HG02885 (cell line): ENCODE results near the gene SYNGR3.
A peak's percentile ranks its signal among the peaks of the same experiment; 100 is the strongest.
"Not testable (repeated sequence)": the region's sequence is repeated elsewhere in the genome, so short reads cannot be mapped to it uniquely, and the experiment has no call there.

Source experiments
- ATAC-seq: cut with Tn5 transposase; IDR thresholded peaks from one replicate; pipeline ENCODE4 v1.9.1; 2021; ENCODE audit warnings: mild to moderate bottlenecking; ENCODE audit not compliant: unreplicated experiment, poor library complexity

SYNGR3 gene

GRCh38 chr16:1958715-1959268, 31.0 kb upstream of the SYNGR3 start:
- no peak for ATAC-seq

DNA sequence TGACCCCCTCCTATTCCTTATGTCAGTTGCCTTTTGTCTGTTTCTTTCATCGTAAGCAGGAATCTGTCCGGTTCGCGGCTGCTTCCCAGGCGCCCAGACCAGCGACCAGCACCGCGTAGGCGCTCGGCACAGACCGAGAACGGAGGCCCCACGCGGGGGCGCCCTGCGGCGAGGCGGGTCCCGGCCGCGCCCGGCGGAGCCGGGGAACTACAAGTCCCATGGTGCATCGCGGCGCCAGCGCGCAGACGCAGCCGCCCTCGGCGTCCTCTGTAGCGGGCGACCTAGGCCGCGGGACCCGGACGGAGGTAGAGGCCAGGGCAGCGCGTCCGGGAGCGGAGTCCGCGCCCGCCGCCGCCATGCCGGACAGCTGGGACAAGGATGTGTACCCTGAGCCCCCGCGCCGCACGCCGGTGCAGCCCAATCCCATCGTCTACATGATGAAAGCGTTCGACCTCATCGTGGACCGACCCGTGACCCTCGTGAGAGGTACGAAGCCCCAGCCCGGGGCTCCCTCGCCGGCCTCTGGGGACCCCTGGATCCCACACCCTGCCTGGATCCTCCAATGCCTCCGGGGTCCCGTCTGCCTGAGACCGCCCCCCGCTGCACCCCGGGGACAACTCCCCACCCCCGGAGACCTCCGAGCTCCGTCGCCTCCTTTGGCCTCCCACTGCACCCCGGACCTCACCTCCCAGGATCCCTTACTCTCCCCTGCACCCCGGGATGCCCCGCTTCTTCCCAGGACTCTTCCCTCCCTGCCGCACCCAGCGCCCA, 30.3 kb upstream of the SYNGR3 start, which contains the start of gene NDUFB10:
Gene NDUFB10, plus strand, starts transcription at position 270 of the 771 bp plus-strand sequence. Its CDS starts 87 bp downstream, at position 357.
- ATAC-seq = peak; percentile 76

DNA sequence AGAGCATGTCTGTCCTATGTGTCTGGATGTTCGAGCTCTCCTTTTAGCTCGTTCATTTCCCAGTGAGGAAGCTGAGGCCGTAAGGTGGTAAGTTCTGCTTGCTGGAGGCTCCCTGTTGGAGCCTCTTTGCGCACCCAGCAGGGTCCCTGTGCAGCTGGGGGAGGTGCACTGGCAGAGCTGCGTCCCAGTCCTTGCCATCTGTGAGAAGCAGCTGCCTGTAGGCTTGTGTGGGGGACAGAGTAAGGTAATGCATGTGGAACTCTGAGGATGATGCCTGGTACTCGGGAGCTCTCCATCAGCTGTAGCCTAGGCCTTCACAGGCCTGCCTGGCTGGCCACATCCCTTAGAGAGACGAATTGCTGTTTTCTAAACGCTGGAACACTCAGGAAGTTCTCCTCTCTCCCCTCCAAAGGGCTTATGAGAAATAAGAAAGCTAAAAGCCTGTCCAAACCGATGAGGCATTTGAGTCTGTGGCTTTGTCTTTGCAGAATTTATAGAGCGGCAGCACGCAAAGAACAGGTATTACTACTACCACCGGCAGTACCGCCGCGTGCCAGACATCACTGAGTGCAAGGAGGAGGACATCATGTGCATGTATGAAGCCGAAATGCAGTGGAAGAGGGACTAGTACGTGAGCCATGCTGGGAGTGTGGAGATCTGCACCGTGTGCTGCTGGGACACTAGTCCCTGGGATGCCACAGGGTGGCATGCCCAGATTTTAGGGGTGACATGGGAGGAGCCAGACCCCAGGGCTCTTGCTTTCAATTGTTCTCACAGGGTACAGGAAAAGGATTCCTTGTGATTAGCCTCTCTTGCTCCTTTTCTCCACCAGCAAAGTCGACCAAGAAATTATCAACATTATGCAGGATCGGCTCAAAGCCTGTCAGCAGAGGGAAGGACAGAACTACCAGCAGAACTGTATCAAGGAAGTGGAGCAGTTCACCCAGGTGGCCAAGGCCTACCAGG, 28.8 kb upstream of the SYNGR3 start:
- no peak for ATAC-seq

- no peak for ATAC-seq
These were observed 28.1 kb upstream of the SYNGR3 start for GRCh38 chr16:1961651-1962067.

- ATAC-seq = not testable (repeated sequence)
These were observed 27.3 kb upstream of the SYNGR3 start for GRCh38 chr16:1962161-1963153.

DNA sequence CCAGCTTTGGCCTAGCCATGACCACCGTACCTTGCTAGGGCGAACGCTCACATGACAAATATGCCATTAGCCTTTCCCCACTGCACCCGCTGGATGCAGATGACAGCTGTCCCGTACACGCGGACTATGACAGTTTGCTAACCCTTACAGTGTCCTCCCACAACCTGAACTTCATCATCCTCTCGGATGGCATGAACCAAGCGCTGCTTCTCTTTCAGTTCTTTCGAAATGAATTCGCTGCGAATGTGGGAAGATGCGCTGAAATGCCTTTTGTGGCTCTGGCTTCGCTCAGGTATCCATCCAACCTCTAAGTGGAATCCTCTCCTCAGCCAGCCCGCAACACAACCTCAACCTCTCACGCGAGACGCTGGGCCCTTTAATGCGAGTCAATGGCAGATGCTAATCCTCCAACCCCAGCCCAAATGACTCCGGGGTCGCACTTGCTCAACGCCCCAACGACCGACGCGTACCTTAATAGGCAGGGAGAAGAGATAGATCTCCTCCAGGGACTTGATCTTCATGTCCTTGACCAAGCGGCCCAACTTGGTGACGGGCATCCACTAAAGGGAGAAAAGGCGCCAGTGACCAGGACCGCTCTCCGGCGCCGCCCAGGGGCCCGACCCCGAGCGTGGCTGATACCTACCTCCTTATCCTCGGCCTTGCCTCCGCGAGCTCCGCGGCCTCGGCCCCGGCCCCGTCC, 25.8 kb upstream of the SYNGR3 start:
- ATAC-seq = peak; percentile 3

GRCh38 chr16:1964506-1965395, 25.0 kb upstream of the SYNGR3 start, which contains the start of gene RPS2:
TSS of gene RPS2 (minus strand) at chr16:1964826. CDS start at chr16:1964625, 201 bp downstream.
- peak; percentile 82 for ATAC-seq

GRCh38 chr16:1965396-1966001, 24.3 kb upstream of the SYNGR3 start:
- ATAC-seq = no peak

GRCh38 chr16:1966460-1966859, 23.3 kb upstream of the SYNGR3 start, which contains the start of gene RNF151:
TSS of gene RNF151 (plus strand) at chr16:1966856. CDS start at chr16:1966882, 26 bp downstream.
- no peak for ATAC-seq

DNA sequence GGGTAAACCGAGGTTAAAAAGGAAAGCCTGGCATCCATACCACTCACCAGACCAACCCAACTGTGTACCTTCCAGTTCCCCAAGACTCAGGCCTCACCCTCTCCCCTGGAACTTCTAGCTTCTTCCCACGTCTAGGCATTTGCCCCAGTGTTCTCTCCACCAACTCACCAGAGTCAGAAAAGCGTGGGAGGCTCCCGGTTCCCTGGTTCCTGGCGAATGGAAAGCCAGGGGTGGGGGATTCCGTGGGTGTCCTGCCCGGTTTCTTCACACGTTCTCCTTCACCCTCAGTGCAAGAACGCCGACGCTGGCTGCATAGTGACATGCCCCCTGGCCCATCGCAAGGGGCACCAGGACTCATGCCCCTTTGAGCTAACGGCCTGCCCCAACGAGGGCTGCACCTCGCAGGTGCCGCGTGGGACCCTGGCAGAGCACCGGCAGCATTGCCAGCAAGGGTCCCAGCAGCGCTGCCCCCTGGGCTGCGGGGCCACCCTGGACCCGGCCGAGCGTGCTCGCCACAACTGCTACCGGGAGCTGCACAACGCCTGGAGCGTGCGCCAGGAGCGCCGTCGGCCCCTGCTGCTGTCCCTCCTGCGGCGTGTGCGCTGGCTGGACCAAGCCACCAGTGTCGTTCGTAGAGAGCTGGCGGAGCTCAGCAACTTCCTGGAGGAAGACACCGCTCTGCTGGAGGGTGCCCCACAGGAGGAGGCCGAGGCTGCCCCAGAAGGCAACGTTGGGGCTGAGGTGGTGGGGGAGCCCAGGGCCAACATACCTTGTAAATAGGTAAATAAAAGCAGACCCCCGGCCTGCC, 21.4 kb upstream of the SYNGR3 start:
- ATAC-seq = no peak

DNA sequence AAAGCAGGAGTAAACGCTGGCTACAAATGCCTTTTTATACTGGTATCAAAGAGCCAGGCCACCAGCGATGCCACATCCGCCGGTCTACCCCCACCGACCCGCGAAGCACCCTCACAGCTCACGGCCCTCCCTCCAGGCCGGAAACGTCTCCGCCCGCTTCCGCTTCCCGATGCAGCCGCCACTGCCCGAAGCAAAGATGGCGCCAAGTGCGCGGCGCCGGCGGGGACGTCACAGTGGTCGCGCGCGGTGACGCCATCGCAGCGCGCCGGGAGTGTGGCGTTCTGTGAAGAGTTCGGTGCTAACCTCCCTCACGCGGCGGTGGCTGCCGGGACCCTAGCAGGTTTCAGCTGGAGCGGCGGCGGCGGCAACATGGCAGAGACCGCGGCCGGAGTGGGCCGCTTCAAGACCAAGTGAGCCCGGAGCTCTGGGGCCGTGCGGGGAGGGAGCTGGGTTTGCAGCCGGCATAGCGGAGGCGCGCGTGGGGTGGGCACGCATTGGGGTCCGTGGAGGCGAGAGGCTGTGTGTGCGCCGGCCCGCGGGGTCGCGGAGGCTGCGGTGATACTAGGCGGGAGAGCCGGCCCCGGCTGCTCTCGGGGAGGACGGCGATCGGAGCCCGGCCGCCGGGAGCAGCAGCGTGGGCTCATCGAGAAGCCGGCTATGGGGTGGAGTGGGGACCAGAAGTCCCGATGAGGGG, 17.8 kb upstream of the SYNGR3 start, which contains the start of gene TBL3:
Gene TBL3, plus strand, starts transcription at position 258 of the 694 bp plus-strand sequence. Its CDS starts 112 bp downstream, at position 370.
- peak; percentile 92 for ATAC-seq

GRCh38 chr16:1972490-1972877, 17.3 kb upstream of the SYNGR3 start:
- ATAC-seq = no peak

GRCh38 chr16:1973461-1974156, 16.2 kb upstream of the SYNGR3 start:
- no peak for ATAC-seq

DNA sequence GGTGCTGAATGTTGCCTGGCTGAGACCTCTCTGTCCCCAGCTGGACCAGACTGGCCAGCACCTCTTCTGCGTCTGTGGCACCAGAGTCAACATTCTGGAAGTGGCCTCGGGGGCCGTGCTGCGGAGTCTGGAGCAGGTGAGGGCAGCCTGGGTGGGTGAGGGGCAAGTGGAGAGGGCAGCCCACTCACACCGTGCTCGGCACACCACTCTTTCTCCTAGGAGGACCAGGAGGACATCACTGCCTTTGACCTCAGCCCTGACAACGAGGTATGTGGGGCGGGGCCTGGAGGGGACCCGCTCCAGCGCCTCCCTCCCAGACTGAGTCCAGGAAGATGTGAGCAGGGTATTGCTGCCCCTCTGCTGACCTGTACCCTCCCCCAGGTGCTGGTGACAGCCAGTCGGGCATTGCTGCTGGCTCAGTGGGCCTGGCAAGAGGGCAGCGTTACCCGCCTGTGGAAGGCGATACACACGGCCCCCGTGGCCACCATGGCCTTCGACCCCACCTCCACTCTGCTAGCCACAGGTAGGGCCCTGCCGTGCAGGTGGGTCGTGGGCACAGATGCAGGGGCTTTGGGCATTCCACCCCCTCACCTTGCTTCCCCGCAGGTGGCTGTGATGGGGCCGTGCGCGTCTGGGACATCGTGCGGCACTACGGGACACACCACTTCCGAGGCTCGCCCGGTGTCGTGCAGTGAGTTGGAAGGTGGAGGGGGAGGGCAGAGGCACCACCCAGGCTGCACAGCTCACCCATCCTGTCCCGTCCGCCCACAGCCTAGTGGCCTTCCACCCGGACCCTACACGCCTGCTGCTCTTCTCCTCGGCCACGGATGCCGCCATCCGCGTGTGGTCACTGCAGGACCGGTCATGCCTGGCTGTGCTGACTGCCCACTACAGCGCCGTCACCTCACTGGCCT, 15.4 kb upstream of the SYNGR3 start:
- ATAC-seq = no peak
